ENCODE results near the gene OR6Y1.

OR6Y1 gene

DNA sequence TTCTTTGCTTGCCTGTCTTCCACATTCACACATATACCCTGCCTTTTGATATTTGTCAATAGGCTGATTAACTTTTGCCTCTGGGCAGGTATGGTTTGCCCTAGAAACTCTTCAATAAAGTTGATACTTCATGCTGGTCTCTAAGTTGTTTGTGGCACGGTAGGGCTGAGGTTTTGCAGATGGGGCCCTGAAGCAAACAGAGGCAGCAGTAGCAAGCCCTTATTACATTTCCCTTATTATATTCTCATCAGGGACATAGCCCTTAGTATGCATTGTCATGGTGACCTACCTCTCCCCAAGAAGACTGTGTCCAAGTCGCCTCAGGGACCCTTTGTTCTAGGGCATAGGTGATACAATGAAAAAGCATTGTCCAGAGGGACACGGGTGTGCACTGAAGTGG is 16.3 kb upstream of the OR6Y1 start, which contains the start of gene OR6P1:
Gene OR6P1 (minus strand): TSS at position 101 of the 400 bp plus-strand sequence. CDS start 6,976 bp downstream, outside the sequence.
- TF ChIP-seq ZFX (IDR thresholded peaks at IDR 0.05; ENCODE audit: borderline replicate concordance) (no peak), CTCF (IDR thresholded peaks at IDR 0.05) (no peak)
- no peak within 1 kb of the TSS for H3K27ac ChIP-seq

- no peak overlapping the region for H3K27ac ChIP-seq
- TF ChIP-seq CTCF (IDR thresholded peaks at IDR 0.05) (no peak), ZFX (IDR thresholded peaks at IDR 0.05; ENCODE audit: borderline replicate concordance) (no peak)
Measured at GRCh38 chr1:158564608-158565007, 10.4 kb upstream of the OR6Y1 start.

DNA sequence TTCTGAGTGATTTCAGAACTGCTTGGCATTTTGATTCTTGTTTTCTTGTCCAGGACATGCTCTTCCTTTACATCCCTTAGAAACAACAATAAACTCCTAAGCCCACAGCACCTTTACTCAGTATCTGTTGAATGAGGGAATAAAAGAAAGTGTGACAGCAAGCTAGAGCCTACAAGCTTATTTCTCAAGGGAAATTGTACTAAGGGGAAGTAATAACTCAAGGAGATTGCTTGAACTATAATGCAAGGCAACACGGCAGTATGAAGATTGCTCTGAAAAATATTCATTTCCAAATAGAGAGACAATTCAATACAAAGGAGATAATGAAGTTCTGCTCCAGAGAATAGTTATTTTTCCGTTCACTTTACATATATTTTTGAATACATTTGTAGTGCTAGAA is 9.6 kb upstream of the OR6Y1 start:
- H3K27ac ChIP-seq = no peak overlapping the region
- TF ChIP-seq CTCF (IDR thresholded peaks at IDR 0.05) = no peak

DNA sequence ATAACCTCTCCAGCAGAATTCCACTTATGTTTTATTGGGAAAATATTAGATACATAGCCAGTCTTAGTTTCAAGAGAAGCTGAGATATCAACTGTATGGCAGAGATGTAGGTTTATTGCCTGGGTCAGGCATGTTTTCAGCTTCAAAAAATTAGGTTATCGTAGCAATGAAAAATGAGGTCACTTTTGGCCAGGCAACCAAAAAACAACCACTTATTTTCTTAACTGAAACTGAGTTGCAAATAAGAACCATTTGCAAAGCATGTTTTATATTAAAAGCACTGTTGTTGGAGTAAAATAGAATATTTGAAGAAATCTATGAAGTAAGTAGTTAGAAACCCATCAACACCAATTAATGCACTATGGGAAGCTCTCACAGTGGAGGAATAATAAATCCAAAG is 5.5 kb upstream of the OR6Y1 start:
- TF ChIP-seq CTCF (IDR thresholded peaks at IDR 0.05) (no peak), ZFX (IDR thresholded peaks at IDR 0.05; ENCODE audit: borderline replicate concordance) (no peak)
- H3K27ac ChIP-seq = no peak overlapping the region

DNA sequence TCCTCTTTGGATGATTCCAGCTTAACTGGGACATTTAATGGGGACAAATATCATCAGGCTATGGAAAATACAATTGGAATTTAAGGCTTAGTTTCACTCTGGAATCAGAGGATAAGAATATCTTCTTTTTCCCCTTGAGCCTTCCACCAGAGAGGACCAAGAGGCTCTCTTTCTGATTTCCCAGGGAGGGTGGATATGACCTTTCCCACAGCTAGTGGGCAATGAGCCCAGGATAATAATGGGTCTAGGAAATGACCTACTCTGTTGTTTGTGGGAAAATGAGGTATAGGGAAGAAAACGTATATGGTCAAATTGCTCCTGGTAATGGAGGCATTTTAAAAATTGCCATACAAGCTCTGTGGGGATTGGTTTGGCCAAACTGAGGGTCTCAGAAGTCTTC is 1.9 kb downstream of the OR6Y1 start:
- no peak overlapping the region for H3K27ac ChIP-seq
- TF ChIP-seq ZFX (IDR thresholded peaks at IDR 0.05; ENCODE audit: borderline replicate concordance) (no peak), CTCF (IDR thresholded peaks at IDR 0.05) (no peak)

GRCh38 chr1:158547533-158547932 is 6.7 kb downstream of the OR6Y1 start:
- no peak for TF ChIP-seq CTCF (IDR thresholded peaks at IDR 0.05)
- no peak for TF ChIP-seq ZFX (IDR thresholded peaks at IDR 0.05; ENCODE audit: borderline replicate concordance)
- no peak overlapping the region for H3K27ac ChIP-seq

- TF ChIP-seq ZFX (IDR thresholded peaks at IDR 0.05; ENCODE audit: borderline replicate concordance) (no peak), CTCF (IDR thresholded peaks at IDR 0.05) (no peak)
- no peak overlapping the region for H3K27ac ChIP-seq
Measured at GRCh38 chr1:158537609-158538008, 16.6 kb downstream of the OR6Y1 start.

All from 22Rv1 (cell line).